ENCODE results near the gene ZNF23. TPM values are rescaled to one million over a fixed set of nuclear protein-coding genes. Genes with fewer than 3 reads are reported as not detected.

Gene ZNF23
- polyA plus RNA-seq, 6 donors from 2014 or later = 4.3 to 12.1 (median 7.3) TPM

GRCh38 chr16:71459510-71459909 is 2.5 kb downstream of the ZNF23 start:
- Mint-ChIP-seq H3K4me3 (no peak overlapping the region), H3K27ac (peak overlapping the region in 1 of 6 donors; percentile 2), H3K9me3 (peaks cover 0 to 3% (median 0%) of the 10 kb centered on the region in 7 donors), H3K36me3 (peaks cover 7 to 23% of the 10 kb centered on the region in 2 donors), H3K27me3 (no peaks in the 10 kb centered on the region), H3K4me1 (peaks cover 22 to 25% (median 24%) of the 10 kb centered on the region in 3 donors)
- ATAC-seq (ENCODE audit: low read depth in 2 of 2) = no peak
- DNase-seq = no peak

DNA sequence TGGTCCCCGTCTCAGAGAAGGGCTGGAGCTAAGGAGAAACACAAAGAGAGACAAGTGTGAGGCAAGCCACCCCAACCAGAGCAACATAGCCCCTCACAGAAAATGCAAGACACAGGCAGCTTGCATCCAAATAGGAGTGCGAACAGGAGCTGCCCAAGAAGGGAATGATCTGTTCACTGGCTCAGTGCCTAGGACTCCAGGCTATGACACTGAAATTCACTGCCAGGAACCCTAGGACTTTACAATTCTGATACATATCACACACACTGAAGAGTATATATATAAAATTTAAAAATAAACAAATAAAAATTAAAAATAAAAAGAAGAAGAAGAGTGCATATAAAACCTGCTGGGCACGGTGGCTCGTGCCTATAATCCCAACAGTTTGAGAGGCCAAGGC is 5.2 kb downstream of the ZNF23 start:
- H3K4me1 Mint-ChIP-seq = peaks cover 10 to 18% (median 10%) of the 10 kb centered on the region in 3 donors
- peaks cover 3 to 16% (median 9%) of the 10 kb centered on the region in 7 donors for H3K9me3 Mint-ChIP-seq
- H3K4me3 Mint-ChIP-seq = no peak overlapping the region
- H3K27me3 Mint-ChIP-seq = no peaks in the 10 kb centered on the region
- no peak for ATAC-seq (ENCODE audit: low read depth in 2 of 2)
- no peak for DNase-seq
- peaks cover 32 to 50% of the 10 kb centered on the region in 2 donors for H3K36me3 Mint-ChIP-seq
- peak overlapping the region in 1 of 6 donors; percentile 50 for H3K27ac Mint-ChIP-seq

DNA sequence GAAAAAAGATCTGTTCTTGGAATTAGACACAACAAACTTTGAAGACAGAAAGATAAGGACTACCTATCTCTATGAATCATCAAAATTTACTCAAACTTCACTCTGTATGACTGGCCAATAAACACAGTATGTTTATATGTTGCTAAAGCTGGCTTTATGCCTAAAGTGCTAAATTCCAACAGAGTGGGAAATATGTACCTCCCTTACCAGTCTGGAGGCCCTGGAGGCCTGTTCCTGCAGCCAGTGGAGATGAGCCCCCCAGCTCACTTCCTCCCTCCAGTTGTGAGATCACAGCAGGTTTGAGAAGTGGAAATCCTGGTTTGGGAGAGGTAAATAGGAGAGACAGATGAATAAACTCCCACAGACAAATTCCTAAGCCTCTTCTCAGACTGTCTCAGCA is 9.0 kb downstream of the ZNF23 start:
- Mint-ChIP-seq H3K27ac (no peak overlapping the region), H3K4me3 (no peak overlapping the region), H3K9me3 (peaks cover 15 to 53% (median 43%) of the 10 kb centered on the region in 7 donors), H3K36me3 (peaks cover 65 to 83% of the 10 kb centered on the region in 2 donors), H3K4me1 (peaks cover 0 to 4% (median 3%) of the 10 kb centered on the region in 3 donors), H3K27me3 (no peaks in the 10 kb centered on the region)
- DNase-seq = no peak
- ATAC-seq (ENCODE audit: low read depth in 2 of 2) = no peak

GRCh38 chr16:71449020-71449419 is 13.0 kb downstream of the ZNF23 start:
- peaks cover 60 to 65% of the 10 kb centered on the region in 2 donors for H3K36me3 Mint-ChIP-seq
- ATAC-seq (ENCODE audit: low read depth in 2 of 2) (no peak), DNase-seq (no peak)
- no peak overlapping the region for H3K4me3 Mint-ChIP-seq
- no peaks in the 10 kb centered on the region for H3K4me1 Mint-ChIP-seq
- H3K27me3 Mint-ChIP-seq = no peaks in the 10 kb centered on the region
- no peak overlapping the region for H3K27ac Mint-ChIP-seq
- peaks cover 17 to 83% (median 71%) of the 10 kb centered on the region in 7 donors for H3K9me3 Mint-ChIP-seq

DNA sequence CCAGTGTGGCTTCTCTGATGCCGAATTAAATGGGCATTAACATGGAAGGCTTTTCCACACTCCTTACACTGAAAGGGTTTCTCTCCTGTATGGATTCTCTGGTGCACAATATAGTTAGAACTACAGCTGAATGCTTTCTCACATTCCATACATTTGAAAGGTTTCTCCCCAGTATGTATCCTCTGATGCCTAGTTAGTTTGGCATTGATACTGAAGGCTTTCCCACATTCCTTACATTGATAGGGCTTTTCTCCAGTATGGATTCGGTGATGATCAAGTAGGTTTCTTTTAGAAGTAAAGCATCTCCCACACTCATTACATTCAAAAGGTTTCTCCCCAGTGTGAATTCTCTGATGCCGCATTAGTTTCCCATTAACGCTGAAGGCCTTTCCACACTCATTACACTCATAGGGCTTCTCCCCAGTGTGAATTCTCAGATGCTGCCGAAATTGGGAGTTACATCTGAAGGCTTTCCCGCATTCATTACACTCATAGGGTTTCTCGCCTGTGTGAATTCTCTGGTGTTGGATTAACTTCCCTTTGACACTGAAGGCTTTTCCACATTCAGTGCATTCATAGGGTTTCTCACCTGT is 13.7 kb downstream of the ZNF23 start:
- Mint-ChIP-seq H3K9me3 (peaks cover 21 to 88% (median 76%) of the 10 kb centered on the region in 7 donors), H3K27me3 (no peaks in the 10 kb centered on the region), H3K4me1 (no peaks in the 10 kb centered on the region), H3K27ac (no peak overlapping the region), H3K36me3 (peaks cover 53 to 60% of the 10 kb centered on the region in 2 donors), H3K4me3 (no peak overlapping the region)
- ATAC-seq (ENCODE audit: low read depth in 2 of 2) = no peak
- DNase-seq = no peak

DNA sequence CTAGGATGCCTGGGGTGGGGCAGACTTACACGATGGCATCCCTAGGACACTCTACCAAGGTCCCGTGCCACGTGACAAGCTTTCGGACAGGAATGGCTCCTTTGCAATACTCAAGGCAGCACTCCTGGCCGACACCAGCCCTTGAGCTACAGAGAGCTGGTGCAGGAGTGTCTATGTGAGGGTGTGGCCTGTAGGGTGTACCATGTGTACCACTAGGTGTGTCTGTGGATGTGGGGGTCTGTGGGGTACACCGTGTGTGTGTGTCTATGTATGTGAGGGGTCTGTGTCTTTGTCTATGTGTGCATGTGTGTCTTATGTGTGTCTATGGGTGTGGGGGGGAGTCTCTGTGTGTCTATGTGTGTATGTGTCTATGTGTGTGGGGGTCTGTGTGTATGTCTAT is 18.3 kb downstream of the ZNF23 start:
- Mint-ChIP-seq H3K27ac (no peak overlapping the region), H3K27me3 (peaks cover 0 to 17% (median 17%) of the 10 kb centered on the region in 3 donors), H3K9me3 (peaks cover 4 to 44% (median 38%) of the 10 kb centered on the region in 7 donors), H3K4me3 (no peak overlapping the region), H3K4me1 (peaks cover 2 to 6% (median 4%) of the 10 kb centered on the region in 3 donors), H3K36me3 (peaks cover 12 to 19% of the 10 kb centered on the region in 2 donors)
- DNase-seq (no peak), ATAC-seq (ENCODE audit: low read depth in 2 of 2) (no peak)

DNA sequence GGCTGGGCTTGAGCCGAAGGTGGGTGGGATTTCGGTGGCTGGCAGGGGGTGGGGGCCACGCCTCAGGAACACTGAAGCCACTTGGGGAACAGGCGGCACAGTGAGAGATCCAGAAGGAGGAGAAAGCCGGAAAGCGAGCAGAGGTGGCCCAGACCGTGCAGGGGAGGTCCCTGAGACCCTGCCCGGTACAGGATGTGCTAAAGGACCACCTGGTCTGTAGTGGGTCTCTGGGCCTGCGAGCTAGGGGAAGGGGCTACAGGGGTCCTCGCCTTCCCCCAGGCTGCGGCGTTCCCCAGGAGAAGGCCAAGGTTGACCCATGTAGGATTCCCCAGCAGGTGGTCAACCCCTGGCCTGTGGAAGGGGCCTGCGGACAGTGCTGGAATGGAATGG is 20.0 kb downstream of the ZNF23 start, which contains the start of gene TLE7:
Gene TLE7 (minus strand): TSS at position 4 of the 390 bp plus-strand sequence. CDS start 8,730 bp downstream, outside the sequence.
- ATAC-seq (ENCODE audit: low read depth in 2 of 2) = no peak
- Mint-ChIP-seq H3K36me3 (peaks cover 0 to 4% of the 10 kb centered on the region in 2 donors), H3K27ac (no peak within 1 kb of the TSS)

DNA sequence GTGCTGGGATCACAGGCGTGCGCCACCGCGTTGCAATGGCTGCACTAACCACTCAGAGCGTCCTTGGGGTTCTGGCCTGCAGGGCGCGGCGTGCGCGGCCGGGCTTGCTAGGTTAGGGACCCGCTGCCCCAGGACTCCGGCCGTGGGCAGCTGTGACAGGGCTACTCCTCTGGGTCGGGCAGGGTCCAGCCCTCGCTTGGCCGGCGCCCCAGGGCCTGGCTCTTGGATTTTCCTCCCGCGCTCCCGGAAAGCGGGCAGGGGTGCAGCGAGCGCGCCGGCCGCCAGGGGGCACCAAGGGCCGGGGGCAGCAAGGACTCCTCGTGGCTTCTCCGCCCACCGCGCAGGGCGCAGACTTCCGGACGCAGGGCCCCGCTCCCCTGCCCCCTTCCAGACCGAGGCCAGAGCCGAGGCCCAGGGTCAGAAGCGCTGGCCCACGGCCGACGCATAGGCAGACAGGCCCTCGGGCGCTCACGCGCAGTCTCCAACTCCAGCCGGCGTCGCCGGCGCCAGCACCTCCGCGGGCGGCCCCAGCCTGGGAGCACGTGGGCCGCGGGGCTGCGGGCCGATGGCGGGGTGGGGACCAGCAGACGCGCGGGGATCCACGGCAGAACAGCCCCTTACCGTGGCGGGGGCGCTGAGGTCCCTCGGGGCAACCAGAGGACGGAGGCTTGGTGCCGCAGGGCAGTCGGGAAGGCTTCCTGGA is 20.5 kb downstream of the ZNF23 start:
- Mint-ChIP-seq H3K4me1 (peaks cover 2 to 6% (median 4%) of the 10 kb centered on the region in 3 donors), H3K9me3 (peaks cover 4 to 26% (median 16%) of the 10 kb centered on the region in 7 donors), H3K27me3 (peaks cover 5 to 39% (median 36%) of the 10 kb centered on the region in 3 donors), H3K4me3 (no peak overlapping the region), H3K36me3 (peaks cover 0 to 4% of the 10 kb centered on the region in 2 donors), H3K27ac (no peak overlapping the region)
- DNase-seq (peak; percentile 19), ATAC-seq (ENCODE audit: low read depth in 2 of 2) (peak in 1 of 2 donors; percentile 16)

More for the DNA sequence above, 20.0 kb downstream of the ZNF23 start, which contains the start of gene TLE7:
- DNase-seq = no peak
- H3K4me1 Mint-ChIP-seq = peaks cover 2 to 6% (median 4%) of the 10 kb centered on the region in 3 donors
- H3K4me3 Mint-ChIP-seq = peak within 1 kb of the TSS in 1 of 8 donors; percentile 16
- H3K9me3 Mint-ChIP-seq = peaks cover 4 to 27% (median 21%) of the 10 kb centered on the region in 7 donors
- peaks cover 5 to 34% (median 30%) of the 10 kb centered on the region in 3 donors for H3K27me3 Mint-ChIP-seq

DNA sequence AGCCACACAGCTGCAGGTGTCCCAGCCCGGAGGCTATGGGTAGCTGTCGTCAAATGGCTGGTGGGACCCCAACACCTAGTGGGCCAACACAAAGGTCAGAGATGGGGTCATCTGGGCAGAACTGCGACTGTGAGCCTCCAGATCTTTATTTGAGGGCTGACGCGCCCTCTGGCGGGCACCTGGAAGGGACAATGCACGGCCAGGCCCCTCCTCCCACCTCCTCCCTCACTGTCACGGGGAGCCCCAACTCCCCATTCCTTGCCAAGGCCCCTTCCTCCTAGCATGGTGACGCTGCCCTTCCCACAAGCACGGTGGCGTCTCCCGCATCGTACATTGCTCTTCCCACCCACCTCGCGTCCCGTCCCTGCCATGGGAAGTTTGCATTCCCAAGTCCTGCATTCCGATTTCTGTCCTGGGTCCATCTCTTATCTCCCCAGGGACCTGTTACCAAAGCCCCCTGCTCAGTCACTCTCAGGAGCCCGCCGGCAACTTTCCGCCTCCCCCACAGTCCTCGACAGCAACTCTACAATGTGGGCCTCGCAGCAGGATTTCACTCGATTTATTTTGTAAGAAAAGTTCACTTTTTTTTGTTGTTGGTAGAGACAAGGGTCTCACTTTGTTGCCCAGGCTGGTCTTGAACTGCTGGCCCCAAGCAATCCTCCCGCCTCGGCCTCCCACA is 21.2 kb downstream of the ZNF23 start:
- no peak overlapping the region for H3K27ac Mint-ChIP-seq

DNA sequence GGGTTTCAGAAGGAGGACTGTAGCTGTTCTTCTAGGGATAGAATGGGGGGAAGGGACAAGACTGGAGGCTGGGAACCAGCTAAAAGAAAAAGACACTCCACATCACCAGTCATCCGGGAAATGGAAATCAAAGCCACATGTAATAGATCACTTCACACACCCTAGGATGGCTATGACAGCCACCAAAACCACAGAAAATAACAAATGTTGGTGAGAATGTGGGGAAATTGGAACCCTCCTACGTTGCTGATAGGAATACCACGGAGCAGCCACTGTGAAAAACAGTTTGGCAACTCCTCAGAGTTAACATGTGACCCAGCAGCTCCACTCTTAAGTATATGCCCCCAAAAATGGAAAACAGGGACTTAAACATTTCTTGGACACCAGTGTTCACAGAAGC is 22.5 kb downstream of the ZNF23 start:
- Mint-ChIP-seq H3K27me3 (peaks cover 13 to 45% (median 45%) of the 10 kb centered on the region in 3 donors), H3K4me3 (no peak overlapping the region), H3K4me1 (peaks cover 2 to 6% (median 4%) of the 10 kb centered on the region in 3 donors), H3K27ac (no peak overlapping the region), H3K36me3 (no peaks in the 10 kb centered on the region), H3K9me3 (peaks cover 4 to 11% (median 10%) of the 10 kb centered on the region in 7 donors)
- ATAC-seq (ENCODE audit: low read depth in 2 of 2) (no peak), DNase-seq (no peak)

More for the DNA sequence above, 21.2 kb downstream of the ZNF23 start:
- Mint-ChIP-seq H3K4me3 (no peak overlapping the region), H3K9me3 (peaks cover 4 to 23% (median 16%) of the 10 kb centered on the region in 7 donors), H3K4me1 (peaks cover 2 to 6% (median 4%) of the 10 kb centered on the region in 3 donors), H3K36me3 (peaks cover 0 to 4% of the 10 kb centered on the region in 2 donors), H3K27me3 (peaks cover 10 to 45% (median 43%) of the 10 kb centered on the region in 3 donors)
- DNase-seq (no peak), ATAC-seq (ENCODE audit: low read depth in 2 of 2) (no peak)

GRCh38 chr16:71436473-71436872 is 25.6 kb downstream of the ZNF23 start:
- Mint-ChIP-seq H3K9me3 (peaks cover 0 to 6% (median 0%) of the 10 kb centered on the region in 7 donors), H3K4me1 (peaks cover 2 to 6% (median 4%) of the 10 kb centered on the region in 3 donors), H3K4me3 (peak overlapping the region in 1 of 8 donors; percentile 13), H3K27me3 (peaks cover 18 to 72% (median 63%) of the 10 kb centered on the region in 3 donors), H3K36me3 (no peaks in the 10 kb centered on the region), H3K27ac (no peak overlapping the region)
- ATAC-seq (ENCODE audit: low read depth in 2 of 2) (no peak), DNase-seq (no peak)

GRCh38 chr16:71432906-71433305 is 29.1 kb downstream of the ZNF23 start:
- Mint-ChIP-seq H3K4me3 (no peak overlapping the region), H3K27ac (no peak overlapping the region), H3K9me3 (peaks cover 0 to 11% (median 8%) of the 10 kb centered on the region in 7 donors), H3K27me3 (peaks cover 27 to 76% (median 62%) of the 10 kb centered on the region in 3 donors), H3K36me3 (no peaks in the 10 kb centered on the region), H3K4me1 (no peaks in the 10 kb centered on the region)
- ATAC-seq (ENCODE audit: low read depth in 2 of 2) (no peak), DNase-seq (no peak)

- Mint-ChIP-seq H3K4me3 (no peak overlapping the region), H3K36me3 (no peaks in the 10 kb centered on the region), H3K4me1 (no peaks in the 10 kb centered on the region), H3K27ac (no peak overlapping the region), H3K27me3 (peaks cover 26 to 71% (median 62%) of the 10 kb centered on the region in 3 donors), H3K9me3 (peaks cover 0 to 13% (median 9%) of the 10 kb centered on the region in 7 donors)
- ATAC-seq (ENCODE audit: low read depth in 2 of 2) (no peak), DNase-seq (no peak)
These were observed 30.1 kb downstream of the ZNF23 start for GRCh38 chr16:71431991-71432390.
